Measurements from ENCODE around the gene PLEKHJ1. TPM values are rescaled to one million over a fixed set of nuclear protein-coding genes. Genes with fewer than 3 reads are reported as not detected.

The PLEKHJ1 gene
- total and polyA plus RNA-seq, 2 of the 8 experiments (the other 6 are each of a cell fraction or from before 2014, with no cell fraction given), result 135 to 187 TPM

DNA sequence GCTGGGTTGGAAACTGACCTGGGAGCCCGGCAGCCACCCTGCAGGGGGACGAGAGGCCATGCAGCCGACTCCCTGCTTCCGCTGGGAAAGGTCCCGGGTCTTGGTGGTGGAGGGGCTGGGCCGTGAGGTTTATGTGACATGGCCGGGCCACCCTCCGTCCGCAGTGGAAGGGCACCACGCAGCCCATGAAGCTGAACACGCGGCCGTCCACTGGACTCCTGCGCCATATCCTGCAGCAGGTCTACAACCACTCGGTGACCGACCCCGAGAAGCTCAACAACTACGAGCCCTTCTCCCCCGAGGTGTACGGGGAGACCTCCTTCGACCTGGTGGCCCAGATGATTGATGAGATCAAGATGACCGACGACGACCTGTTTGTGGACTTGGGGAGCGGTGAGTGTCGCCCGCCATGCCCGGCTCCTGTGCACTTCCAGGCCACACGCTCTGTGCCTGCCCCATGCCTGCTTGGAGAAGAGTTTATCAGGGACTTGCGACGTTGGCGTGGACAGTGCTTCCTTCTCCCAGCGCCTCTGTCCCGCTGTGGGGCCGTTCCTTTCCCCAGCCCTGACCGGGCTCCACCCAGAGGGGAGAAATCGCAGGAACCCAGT is 45.2 kb downstream of the PLEKHJ1 start (continued):
- TF ChIP-seq, protein P1, sequence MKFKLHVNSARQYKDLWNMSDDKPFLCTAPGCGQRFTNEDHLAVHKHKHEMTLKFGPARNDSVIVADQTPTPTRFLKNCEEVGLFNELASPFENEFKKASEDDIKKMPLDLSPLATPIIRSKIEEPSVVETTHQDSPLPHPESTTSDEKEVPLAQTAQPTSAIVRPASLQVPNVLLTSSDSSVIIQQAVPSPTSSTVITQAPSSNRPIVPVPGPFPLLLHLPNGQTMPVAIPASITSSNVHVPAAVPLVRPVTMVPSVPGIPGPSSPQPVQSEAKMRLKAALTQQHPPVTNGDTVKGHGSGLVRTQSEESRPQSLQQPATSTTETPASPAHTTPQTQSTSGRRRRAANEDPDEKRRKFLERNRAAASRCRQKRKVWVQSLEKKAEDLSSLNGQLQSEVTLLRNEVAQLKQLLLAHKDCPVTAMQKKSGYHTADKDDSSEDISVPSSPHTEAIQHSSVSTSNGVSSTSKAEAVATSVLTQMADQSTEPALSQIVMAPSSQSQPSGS (IDR thresholded peaks at IDR 0.05; ENCODE audit: low read length), result no peak
- no peak for TF ChIP-seq RAD21 (IDR thresholded peaks at IDR 0.05 in 1 of 2, conservative IDR thresholded peaks at IDR 0.05 in 1 of 2; ENCODE audit: low read depth in 2 of 2, low read length in 2 of 2)
